Activated T-cell treated with anti-CD3 and anti-CD28 coated beads, Interleukin-2, amount 50 U/mL, for 24 hours (primary cell): ENCODE measurements around the gene GLB1L2.
"Not testable (repeated sequence)": the region's sequence is repeated elsewhere in the genome, so short reads cannot be mapped to it uniquely, and the experiment has no call there.

ENCODE experiments used
- DNase-seq: peaks from one replicate; pipeline ENCODE4 v3.0.0-alpha.2; 2020
- H3K27ac Mint-ChIP-seq: 2 replicates; pipeline ENCODE4 v1.8.0; 2020; ENCODE audit warnings: mild to moderate bottlenecking, mixed read lengths
- H3K27me3 Mint-ChIP-seq: 2 replicates; pipeline ENCODE4 v1.8.0; 2020; ENCODE audit warnings: mixed read lengths
- H3K36me3 Mint-ChIP-seq: 2 replicates; pipeline ENCODE4 v1.8.0; 2020; ENCODE audit warnings: low read depth, mixed read lengths
- H3K4me1 Mint-ChIP-seq: 2 replicates; pipeline ENCODE4 v1.8.0; 2020; ENCODE audit warnings: low read depth, mixed read lengths
- H3K4me3 Mint-ChIP-seq: 2 replicates; pipeline ENCODE4 v1.8.0; 2020; ENCODE audit warnings: mild to moderate bottlenecking, moderate library complexity, mixed read lengths
- H3K9me3 Mint-ChIP-seq: 2 replicates; pipeline ENCODE4 v1.8.0; 2020; ENCODE audit warnings: mixed read lengths

Gene GLB1L2, protein sequence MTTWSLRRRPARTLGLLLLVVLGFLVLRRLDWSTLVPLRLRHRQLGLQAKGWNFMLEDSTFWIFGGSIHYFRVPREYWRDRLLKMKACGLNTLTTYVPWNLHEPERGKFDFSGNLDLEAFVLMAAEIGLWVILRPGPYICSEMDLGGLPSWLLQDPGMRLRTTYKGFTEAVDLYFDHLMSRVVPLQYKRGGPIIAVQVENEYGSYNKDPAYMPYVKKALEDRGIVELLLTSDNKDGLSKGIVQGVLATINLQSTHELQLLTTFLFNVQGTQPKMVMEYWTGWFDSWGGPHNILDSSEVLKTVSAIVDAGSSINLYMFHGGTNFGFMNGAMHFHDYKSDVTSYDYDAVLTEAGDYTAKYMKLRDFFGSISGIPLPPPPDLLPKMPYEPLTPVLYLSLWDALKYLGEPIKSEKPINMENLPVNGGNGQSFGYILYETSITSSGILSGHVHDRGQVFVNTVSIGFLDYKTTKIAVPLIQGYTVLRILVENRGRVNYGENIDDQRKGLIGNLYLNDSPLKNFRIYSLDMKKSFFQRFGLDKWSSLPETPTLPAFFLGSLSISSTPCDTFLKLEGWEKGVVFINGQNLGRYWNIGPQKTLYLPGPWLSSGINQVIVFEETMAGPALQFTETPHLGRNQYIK

GRCh38 chr11:134331354-134332188 lies at the start of gene GLB1L2:
GLB1L2 (plus strand) TSS chr11:134331988; CDS start chr11:134332062, 74 bp downstream.
- Mint-ChIP-seq H3K9me3 (no peaks in the 10 kb centered on the region), H3K4me3 (peak within 1 kb of the TSS; percentile 83), H3K27ac (peak within 1 kb of the TSS; percentile 56), H3K27me3 (peaks cover 24% of the 10 kb centered on the region), H3K36me3 (no peaks in the 10 kb centered on the region), H3K4me1 (peaks cover 24% of the 10 kb centered on the region)
- DNase-seq = peak; percentile 89

GRCh38 chr11:134282121-134283045 lies 49.4 kb upstream of the GLB1L2 start:
- H3K4me3 Mint-ChIP-seq = no peak overlapping the region
- peaks cover 7% of the 10 kb centered on the region for H3K36me3 Mint-ChIP-seq
- H3K9me3 Mint-ChIP-seq = no peaks in the 10 kb centered on the region
- DNase-seq = no peak
- peaks cover 11% of the 10 kb centered on the region for H3K27me3 Mint-ChIP-seq
- no peak overlapping the region for H3K27ac Mint-ChIP-seq
- H3K4me1 Mint-ChIP-seq = peaks cover under 1% of the 10 kb centered on the region

DNA sequence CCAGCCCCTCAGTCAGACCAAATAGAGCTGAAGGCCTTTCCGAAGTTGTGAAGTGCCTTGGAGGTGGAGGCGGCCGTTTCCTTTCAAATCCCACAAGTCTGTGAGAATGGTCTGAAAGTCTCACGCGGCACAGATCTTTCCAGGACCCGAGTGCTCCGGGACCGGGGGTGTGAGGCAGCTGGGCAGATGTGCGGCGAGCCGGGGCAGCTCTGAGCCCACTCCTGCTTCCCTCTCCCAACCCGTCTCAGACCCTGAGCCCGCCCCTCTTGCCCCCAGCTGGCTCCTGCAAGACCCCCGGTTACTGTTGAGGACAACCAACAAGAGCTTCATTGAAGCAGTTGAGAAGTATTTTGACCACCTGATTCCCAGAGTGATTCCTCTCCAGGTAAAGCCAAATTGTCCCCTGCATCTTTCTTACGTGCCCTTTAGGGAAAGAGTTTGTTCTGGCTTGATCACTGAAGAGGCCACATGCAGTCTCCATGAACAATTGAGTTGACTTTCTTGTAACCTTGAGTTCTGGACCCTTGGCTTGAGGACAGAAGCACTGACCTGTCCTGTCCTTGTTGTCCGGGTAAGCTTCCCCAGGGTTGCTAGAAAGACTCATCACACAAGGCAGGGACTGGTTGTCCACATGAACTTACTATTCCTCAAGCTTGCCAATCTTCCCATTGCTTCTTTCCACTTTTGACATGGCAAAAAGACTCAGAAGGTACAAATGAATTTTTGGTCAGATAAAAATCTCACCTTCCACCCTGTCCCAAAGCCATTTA lies 48.1 kb upstream of the GLB1L2 start:
- Mint-ChIP-seq H3K9me3 (no peaks in the 10 kb centered on the region), H3K4me1 (no peaks in the 10 kb centered on the region), H3K4me3 (no peak overlapping the region), H3K27me3 (peaks cover 4% of the 10 kb centered on the region), H3K36me3 (peaks cover 7% of the 10 kb centered on the region), H3K27ac (no peak overlapping the region)
- DNase-seq = no peak

DNA sequence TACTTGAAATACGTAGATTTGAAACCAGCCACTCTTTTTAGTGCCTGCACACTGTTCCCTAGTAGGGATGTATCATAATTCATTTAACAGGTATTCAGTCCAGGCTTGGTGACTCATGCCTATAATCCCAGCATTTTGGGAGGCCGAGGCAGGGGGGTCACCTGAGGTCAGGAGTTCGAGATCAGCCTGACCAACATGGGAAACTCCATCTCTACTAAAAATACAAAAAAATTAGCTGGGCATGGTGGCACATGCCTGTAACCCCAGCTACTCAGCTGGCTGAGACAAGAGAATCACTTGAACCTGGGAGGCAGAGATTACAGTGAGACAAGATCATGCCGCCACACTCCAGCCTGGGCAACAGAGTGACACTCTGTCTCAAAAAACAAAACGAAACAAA lies 47.4 kb upstream of the GLB1L2 start:
- not testable (repeated sequence) for H3K27ac Mint-ChIP-seq, DNase-seq, H3K36me3 Mint-ChIP-seq, H3K9me3 Mint-ChIP-seq, H3K4me1 Mint-ChIP-seq, H3K4me3 Mint-ChIP-seq, H3K27me3 Mint-ChIP-seq

DNA sequence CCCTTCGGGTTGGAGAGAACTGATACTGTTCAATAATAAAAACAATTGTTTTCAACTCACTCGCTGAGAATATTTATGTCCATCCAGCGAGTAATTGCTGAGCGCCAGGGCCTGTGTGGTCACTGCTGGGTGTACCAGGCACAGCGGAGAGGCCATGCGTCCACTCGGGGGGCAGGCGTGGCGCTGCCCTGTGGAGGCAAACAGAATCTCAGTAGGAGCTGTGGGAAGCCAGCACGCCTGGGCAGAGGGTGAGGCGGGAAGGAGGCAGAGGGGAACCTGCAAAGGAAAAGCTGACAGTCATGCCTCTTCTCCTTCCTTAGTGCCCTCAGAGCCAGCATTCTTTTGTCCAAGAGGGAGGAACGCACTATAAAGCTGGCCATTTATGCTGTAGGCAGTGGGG lies 44.2 kb upstream of the GLB1L2 start:
- no peaks in the 10 kb centered on the region for H3K4me1 Mint-ChIP-seq
- H3K36me3 Mint-ChIP-seq = peaks cover 7% of the 10 kb centered on the region
- H3K4me3 Mint-ChIP-seq = no peak overlapping the region
- H3K9me3 Mint-ChIP-seq = no peaks in the 10 kb centered on the region
- peaks cover under 1% of the 10 kb centered on the region for H3K27me3 Mint-ChIP-seq
- H3K27ac Mint-ChIP-seq = no peak overlapping the region
- DNase-seq = no peak

DNA sequence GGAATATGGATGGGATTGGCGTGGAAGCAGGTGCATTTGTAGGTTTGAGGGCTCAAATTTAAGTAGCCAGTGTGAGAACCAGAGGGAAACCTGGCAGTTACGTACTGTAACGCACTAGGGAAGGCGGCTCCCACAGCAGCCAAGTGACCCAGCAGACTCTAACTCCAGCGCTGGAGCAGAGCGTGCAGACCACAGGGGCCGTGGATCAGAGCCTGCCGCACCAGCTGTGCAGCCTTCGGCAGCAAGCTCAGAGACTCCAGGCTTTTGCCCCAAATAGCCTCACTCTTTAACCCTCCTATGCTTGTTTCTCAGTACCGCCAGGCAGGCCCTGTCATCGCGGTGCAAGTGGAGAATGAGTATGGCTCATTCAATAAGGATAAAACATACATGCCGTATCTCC lies 43.3 kb upstream of the GLB1L2 start:
- no peak overlapping the region for H3K27ac Mint-ChIP-seq
- no peak for DNase-seq
- H3K9me3 Mint-ChIP-seq = no peaks in the 10 kb centered on the region
- H3K4me3 Mint-ChIP-seq = no peak overlapping the region
- no peaks in the 10 kb centered on the region for H3K4me1 Mint-ChIP-seq
- H3K27me3 Mint-ChIP-seq = no peaks in the 10 kb centered on the region
- peaks cover 7% of the 10 kb centered on the region for H3K36me3 Mint-ChIP-seq

GRCh38 chr11:134289167-134289566 lies 42.6 kb upstream of the GLB1L2 start:
- H3K27me3 Mint-ChIP-seq = no peaks in the 10 kb centered on the region
- H3K36me3 Mint-ChIP-seq = peaks cover under 1% of the 10 kb centered on the region
- no peak overlapping the region for H3K4me3 Mint-ChIP-seq
- H3K4me1 Mint-ChIP-seq = no peaks in the 10 kb centered on the region
- no peak overlapping the region for H3K27ac Mint-ChIP-seq
- no peaks in the 10 kb centered on the region for H3K9me3 Mint-ChIP-seq
- no peak for DNase-seq

DNA sequence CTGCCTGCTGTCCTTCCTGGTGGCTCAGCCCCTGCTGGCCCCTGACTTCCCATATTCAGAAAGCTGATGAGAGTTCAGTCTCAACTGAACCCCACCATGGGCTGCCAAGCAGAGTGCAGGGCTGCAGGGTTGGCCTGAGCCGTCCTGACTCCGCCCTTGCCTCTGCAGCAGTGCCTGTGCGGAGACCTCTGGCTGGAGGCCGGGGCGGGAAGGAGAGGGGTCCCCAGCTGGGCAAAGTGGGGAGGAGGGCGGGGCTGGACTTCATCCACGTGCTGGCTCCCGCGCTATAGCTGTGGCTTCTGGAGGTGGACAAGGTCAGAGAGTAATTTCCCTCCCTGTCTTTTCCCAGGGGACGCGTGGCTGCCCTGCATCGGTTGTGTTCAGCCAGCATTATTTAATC lies 42.0 kb upstream of the GLB1L2 start:
- Mint-ChIP-seq H3K4me1 (no peaks in the 10 kb centered on the region), H3K9me3 (no peaks in the 10 kb centered on the region), H3K27ac (no peak overlapping the region), H3K27me3 (no peaks in the 10 kb centered on the region), H3K36me3 (no peaks in the 10 kb centered on the region), H3K4me3 (no peak overlapping the region)
- DNase-seq = no peak

- DNase-seq = no peak
- Mint-ChIP-seq H3K27ac (no peak overlapping the region), H3K4me3 (no peak overlapping the region), H3K9me3 (no peaks in the 10 kb centered on the region), H3K36me3 (no peaks in the 10 kb centered on the region), H3K27me3 (no peaks in the 10 kb centered on the region), H3K4me1 (no peaks in the 10 kb centered on the region)
Observed at GRCh38 chr11:134290646-134291045, 41.1 kb upstream of the GLB1L2 start.

DNA sequence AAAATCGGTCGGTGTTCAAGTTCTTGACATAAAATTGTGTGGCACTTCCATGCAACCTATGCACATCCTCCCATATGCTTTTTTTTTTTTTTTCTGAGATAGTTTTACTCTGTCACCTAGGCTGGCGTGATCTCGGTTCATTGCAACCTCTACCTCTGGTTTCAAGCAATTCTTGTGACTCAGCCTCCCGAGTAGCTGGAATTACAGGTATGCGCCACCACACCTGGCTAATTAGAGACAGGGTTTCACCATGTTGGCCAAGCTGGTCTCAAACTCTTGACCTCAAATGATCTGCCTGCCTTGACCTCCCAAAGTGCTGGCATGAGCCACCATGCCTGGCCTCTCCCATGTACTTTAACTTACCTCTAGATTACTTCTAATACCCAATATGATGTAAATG lies 40.6 kb upstream of the GLB1L2 start:
- H3K27me3 Mint-ChIP-seq = no peaks in the 10 kb centered on the region
- no peaks in the 10 kb centered on the region for H3K9me3 Mint-ChIP-seq
- no peak overlapping the region for H3K27ac Mint-ChIP-seq
- no peaks in the 10 kb centered on the region for H3K36me3 Mint-ChIP-seq
- no peaks in the 10 kb centered on the region for H3K4me1 Mint-ChIP-seq
- DNase-seq = no peak
- H3K4me3 Mint-ChIP-seq = no peak overlapping the region

GRCh38 chr11:134292661-134293060 lies 39.1 kb upstream of the GLB1L2 start:
- no peak overlapping the region for H3K4me3 Mint-ChIP-seq
- H3K4me1 Mint-ChIP-seq = no peaks in the 10 kb centered on the region
- no peaks in the 10 kb centered on the region for H3K27me3 Mint-ChIP-seq
- H3K36me3 Mint-ChIP-seq = no peaks in the 10 kb centered on the region
- H3K27ac Mint-ChIP-seq = no peak overlapping the region
- H3K9me3 Mint-ChIP-seq = no peaks in the 10 kb centered on the region
- DNase-seq = no peak

- DNase-seq = no peak
- Mint-ChIP-seq H3K9me3 (no peaks in the 10 kb centered on the region), H3K4me1 (no peaks in the 10 kb centered on the region), H3K4me3 (no peak overlapping the region), H3K27ac (no peak overlapping the region), H3K36me3 (no peaks in the 10 kb centered on the region), H3K27me3 (no peaks in the 10 kb centered on the region)
Observed at GRCh38 chr11:134293119-134294113, 38.4 kb upstream of the GLB1L2 start.
